ENCODE results near the gene DOC2A.
"Not testable (repeated sequence)": the region's sequence is repeated elsewhere in the genome, so short reads cannot be mapped to it uniquely, and the experiment has no call there.

Gene DOC2A

DNA sequence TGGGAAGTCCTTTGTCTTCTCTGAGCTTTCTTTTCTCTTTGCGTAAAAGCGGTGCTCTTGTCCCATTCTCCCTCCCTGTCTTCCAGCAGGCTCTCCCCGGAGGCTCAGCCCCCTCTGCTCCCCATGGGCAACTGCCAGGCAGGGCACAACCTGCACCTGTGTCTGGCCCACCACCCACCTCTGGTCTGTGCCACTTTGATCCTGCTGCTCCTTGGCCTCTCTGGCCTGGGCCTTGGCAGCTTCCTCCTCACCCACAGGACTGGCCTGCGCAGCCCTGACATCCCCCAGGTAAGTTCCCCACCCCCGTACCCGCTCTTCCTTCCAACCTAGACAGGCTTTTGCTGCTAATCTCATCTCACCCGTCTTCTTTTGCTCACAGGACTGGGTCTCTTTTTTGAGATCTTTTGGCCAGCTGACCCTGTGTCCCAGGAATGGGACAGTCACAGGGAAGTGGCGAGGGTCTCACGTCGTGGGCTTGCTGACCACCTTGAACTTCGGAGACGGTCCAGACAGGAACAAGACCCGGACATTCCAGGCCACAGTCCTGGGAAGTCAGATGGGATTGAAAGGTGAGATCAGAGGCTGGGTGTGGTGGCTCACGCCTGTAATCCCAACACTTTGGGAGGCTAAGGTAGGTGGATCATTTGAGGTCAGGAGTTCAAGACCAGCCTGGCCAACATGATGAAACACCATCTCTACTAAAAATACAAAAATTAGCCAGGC, 47.6 kb downstream of the DOC2A start:
- DNase-seq = no peak

DNA sequence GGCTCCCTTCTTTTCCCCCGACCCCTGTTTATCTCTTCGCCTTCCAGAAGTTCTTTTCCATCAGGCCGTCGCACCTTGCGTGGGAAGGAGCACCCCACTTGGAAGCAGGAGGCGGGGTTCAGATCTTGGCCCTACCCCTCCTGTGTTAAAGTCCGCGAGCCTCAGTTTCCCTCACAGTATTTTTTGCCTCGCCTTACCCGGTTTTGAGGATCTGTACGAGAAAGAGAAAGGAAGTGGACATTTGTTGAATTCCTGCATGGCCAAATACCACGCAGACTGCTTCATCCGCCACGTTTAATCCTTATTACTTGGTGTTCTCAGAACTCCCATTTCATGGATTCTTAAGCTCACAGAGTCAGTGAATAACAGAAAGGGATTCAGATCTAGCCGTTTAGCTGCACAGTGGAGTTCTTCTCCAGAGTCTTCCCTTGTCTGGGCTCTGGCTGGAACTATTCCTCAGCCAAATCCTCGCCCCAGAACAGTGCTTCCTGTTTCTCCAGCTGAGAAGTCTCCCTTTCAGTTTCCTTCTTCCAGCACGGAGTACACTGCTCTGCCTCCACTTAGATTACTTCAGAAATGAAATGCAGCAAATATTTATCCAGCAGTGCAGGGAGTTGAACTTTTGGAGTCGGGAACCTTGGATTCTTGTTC, 48.4 kb downstream of the DOC2A start:
- DNase-seq = no peak

DNA sequence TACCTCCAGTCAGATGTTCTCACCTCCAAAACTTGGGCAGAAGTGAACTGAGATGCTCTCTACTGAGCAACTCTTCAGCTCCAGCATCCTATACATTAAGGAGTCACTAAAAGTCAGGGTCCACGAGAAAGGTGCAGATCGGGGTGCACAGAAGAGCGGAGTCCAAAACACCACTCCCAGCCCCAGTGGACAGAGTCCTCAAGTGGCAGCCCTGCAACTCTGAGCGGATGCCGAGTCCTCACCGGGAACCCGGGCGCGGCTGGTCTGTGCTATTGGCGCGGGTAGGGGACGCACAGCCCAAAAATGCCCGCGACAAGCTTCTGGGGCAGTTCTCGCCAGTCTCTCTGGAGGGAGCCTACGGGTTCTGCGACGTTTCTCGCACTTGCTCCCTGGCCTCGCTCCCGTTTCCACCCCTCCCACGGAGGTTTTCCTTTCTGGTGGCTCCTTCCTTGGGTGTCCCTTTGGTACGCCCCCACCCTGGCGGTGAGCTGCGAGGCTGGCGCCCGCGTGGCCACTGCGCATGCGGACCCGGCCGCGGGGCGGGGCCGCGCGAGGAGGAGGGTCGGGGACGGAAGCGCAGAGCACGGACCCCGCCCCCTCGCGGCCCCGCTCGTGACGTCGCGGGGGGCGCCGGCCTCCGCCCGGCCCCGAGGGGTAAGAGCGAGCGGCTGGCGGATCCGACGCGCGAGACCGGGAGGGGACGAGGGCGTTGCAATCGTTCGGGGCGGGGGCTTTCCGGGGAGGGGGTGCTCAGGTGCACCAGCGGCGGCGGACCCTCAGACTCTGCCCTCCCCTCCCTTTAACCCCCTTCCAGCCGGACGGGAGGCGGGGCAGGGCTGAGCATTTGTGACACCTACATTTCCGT, 49.1 kb downstream of the DOC2A start, which contains the start of gene TMEM219:
Gene TMEM219 (plus strand): TSS at position 601 of the 865 bp plus-strand sequence. CDS start 1,065 bp downstream, outside the sequence.
- peak; percentile 68 for DNase-seq

DNA sequence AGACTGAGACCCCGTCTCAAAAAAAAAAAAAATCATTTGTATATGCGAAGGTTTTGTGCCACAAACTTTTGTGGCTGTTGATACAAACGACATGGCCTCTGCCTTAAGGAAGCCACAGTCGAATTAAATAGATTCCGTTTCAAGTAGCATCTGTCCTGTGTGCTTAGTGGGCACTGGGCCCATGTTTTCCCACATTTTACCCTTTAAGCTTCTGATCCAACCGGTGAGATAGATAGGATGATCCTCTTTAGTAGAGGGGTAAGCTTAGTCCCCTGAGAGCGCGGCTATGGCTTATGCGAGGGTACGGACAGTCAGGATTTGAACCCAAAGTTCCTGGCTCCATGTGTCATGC, 49.7 kb downstream of the DOC2A start:
- peak; percentile 10 for DNase-seq

DNA sequence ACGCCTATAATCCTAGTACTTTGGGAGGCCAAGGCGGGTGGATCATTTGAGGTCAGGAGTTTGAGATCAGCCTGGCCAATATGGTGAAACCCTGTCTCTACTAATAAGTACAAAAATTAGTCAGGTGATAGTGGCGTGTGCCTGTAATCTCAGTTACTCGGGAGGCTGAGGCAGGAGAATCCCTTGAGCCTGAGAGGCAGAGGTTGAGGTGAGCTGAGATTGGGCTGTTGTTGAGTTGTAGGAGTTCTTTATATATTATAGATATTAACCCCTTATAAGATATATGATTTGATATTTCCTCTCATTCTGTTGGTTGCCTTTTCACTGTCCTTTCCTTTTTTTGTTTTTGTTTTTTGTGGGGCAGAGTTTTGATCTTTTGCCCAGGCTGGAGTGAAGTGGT, 51.0 kb downstream of the DOC2A start:
- DNase-seq = not testable (repeated sequence)

DNA sequence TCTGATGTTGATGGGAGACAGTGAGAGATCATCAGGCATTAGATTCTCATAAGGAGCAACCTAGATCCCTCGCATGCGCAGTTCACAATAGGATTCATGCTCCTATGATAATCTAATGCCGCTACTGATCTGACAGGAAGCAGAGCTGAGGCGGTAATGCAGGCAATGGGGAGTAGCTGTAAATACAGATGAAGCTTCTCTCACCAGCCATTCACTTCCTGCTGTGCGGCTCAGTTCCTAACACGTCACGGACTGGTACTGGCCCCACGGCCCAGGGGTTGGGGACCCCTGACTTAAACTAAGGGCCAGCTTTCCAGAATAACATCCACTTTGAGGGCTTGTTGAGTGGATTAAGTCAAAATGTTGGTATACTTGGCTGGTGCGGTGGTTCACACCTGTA, 51.5 kb downstream of the DOC2A start:
- DNase-seq = no peak

DNA sequence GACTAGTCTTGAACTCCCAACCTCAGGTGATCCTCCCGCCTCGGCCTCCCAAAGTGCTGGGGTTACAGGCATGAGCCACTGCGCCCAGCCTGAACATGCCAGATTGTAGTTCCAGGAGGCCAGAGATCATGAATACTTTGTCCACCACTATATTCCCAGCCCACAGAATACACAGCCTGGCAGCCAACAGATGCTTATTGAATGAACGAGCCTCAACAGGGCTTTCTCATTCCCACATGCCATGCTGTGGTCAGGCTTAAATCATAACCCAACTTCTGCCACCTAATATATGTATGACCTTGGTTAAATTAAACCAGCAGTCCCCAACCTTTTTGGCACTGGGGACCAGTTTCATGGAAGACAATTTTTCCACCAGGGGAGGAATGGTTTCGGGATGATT, 52.1 kb downstream of the DOC2A start:
- no peak for DNase-seq
